Measurements from ENCODE around the gene PCSK6. TPM values are rescaled to one million over a fixed set of nuclear protein-coding genes. Genes with fewer than 3 reads are reported as not detected.

Gene PCSK6
- total RNA-seq, 4 donors from 2014 or later: 9.7 to 20.5 (median 13.1) TPM

- ATAC-seq (ENCODE audit: low FRiP score) (no peak), DNase-seq (ENCODE audit: low spot score) (no peak)
- TF ChIP-seq, protein P1, sequence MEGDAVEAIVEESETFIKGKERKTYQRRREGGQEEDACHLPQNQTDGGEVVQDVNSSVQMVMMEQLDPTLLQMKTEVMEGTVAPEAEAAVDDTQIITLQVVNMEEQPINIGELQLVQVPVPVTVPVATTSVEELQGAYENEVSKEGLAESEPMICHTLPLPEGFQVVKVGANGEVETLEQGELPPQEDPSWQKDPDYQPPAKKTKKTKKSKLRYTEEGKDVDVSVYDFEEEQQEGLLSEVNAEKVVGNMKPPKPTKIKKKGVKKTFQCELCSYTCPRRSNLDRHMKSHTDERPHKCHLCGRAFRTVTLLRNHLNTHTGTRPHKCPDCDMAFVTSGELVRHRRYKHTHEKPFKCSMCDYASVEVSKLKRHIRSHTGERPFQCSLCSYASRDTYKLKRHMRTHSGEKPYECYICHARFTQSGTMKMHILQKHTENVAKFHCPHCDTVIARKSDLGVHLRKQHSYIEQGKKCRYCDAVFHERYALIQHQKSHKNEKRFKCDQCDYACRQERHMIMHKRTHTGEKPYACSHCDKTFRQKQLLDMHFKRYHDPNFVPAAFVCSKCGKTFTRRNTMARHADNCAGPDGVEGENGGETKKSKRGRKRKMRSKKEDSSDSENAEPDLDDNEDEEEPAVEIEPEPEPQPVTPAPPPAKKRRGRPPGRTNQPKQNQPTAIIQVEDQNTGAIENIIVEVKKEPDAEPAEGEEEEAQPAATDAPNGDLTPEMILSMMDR (IDR thresholded peaks at IDR 0.05): no peak
These were observed 22.2 kb upstream of the PCSK6 start for GRCh38 chr15:101511717-101512116.

- TF ChIP-seq, protein P1 (IDR thresholded peaks at IDR 0.05): no peak
- no peak for ATAC-seq (ENCODE audit: low FRiP score)
- DNase-seq (ENCODE audit: low spot score): no peak
These were observed 21.0 kb upstream of the PCSK6 start for GRCh38 chr15:101510212-101511197.

DNA sequence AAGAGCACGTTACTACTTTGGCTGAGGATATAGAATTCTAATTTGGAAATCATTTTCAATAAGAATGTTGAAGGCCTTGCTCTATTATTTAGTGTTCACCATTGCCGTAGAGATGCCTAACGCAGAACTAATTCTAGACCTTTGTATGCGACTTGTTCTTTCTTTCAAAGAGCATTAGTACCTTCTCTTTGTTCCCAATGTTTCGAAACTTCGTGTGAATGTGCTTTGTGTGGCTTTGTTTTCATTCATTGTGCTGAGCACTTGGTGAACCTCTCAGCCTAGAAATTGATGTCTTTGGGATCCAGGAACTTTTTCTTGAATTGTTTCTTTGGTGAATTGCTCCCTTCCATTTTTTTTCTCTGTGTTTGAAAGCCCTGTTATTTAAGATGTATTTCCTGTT lies 19.8 kb upstream of the PCSK6 start:
- TF ChIP-seq, protein P1 (IDR thresholded peaks at IDR 0.05): no peak
- DNase-seq (ENCODE audit: low spot score) (no peak), ATAC-seq (ENCODE audit: low FRiP score) (no peak)

- DNase-seq (ENCODE audit: low spot score) (no peak), ATAC-seq (ENCODE audit: low FRiP score) (no peak)
- TF ChIP-seq, protein P1 (IDR thresholded peaks at IDR 0.05): no peak
These were observed 17.0 kb upstream of the PCSK6 start for GRCh38 chr15:101506491-101506890.

DNA sequence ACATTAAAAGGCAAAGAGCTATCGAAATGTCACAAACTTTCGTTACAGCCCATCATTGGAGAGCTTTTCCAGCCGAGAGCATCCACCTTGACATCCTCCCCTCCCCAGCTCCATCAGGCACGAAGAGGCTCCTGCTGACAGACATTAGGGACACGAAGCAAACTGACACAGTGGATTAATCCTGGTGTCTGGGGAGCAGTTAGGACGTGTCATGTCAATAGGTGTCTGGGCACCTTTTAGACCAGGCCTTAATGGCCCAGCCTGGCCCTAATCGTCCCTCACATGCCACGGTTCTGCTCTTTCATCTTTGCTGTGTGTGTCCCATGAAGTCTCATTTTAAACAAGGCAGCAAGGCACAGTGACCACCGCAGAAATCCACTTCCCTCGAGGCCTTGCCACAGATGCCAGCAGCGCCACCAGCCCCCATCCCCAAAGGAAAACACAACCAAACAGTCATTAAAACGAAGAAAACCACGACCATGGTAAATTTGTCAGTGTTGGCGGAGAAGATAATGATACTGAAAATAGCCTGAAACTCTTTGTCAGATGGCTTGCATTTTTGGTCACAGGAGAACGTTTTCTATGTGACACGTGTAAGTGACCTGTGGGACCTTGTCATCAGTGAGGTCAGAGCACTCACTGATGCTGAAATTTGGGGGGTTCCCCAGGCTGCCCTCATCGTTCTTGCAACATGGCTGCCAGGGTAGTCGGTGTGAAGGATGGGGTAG lies 16.3 kb upstream of the PCSK6 start:
- no peak for DNase-seq (ENCODE audit: low spot score)
- ATAC-seq (ENCODE audit: low FRiP score): no peak
- TF ChIP-seq, protein P1 (IDR thresholded peaks at IDR 0.05): no peak

GRCh38 chr15:101504866-101505609 lies 15.5 kb upstream of the PCSK6 start:
- DNase-seq (ENCODE audit: low spot score): no peak
- TF ChIP-seq, protein P1 (IDR thresholded peaks at IDR 0.05): no peak
- no peak for ATAC-seq (ENCODE audit: low FRiP score)

Data from omental fat pad (tissue), 4 donors.